GM19238 (cell line): ENCODE data around the gene LRRTM2.
"Not testable (repeated sequence)": the region's sequence is repeated elsewhere in the genome, so short reads cannot be mapped to it uniquely, and the experiment has no call there.

Experiments
- DNase-seq: peaks from one replicate; pipeline ENCODE4 v3.0.0; 2011; ENCODE audit warnings: low spot score; ENCODE audit not compliant: insufficient read length

LRRTM2 gene, protein sequence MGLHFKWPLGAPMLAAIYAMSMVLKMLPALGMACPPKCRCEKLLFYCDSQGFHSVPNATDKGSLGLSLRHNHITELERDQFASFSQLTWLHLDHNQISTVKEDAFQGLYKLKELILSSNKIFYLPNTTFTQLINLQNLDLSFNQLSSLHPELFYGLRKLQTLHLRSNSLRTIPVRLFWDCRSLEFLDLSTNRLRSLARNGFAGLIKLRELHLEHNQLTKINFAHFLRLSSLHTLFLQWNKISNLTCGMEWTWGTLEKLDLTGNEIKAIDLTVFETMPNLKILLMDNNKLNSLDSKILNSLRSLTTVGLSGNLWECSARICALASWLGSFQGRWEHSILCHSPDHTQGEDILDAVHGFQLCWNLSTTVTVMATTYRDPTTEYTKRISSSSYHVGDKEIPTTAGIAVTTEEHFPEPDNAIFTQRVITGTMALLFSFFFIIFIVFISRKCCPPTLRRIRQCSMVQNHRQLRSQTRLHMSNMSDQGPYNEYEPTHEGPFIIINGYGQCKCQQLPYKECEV

DNA sequence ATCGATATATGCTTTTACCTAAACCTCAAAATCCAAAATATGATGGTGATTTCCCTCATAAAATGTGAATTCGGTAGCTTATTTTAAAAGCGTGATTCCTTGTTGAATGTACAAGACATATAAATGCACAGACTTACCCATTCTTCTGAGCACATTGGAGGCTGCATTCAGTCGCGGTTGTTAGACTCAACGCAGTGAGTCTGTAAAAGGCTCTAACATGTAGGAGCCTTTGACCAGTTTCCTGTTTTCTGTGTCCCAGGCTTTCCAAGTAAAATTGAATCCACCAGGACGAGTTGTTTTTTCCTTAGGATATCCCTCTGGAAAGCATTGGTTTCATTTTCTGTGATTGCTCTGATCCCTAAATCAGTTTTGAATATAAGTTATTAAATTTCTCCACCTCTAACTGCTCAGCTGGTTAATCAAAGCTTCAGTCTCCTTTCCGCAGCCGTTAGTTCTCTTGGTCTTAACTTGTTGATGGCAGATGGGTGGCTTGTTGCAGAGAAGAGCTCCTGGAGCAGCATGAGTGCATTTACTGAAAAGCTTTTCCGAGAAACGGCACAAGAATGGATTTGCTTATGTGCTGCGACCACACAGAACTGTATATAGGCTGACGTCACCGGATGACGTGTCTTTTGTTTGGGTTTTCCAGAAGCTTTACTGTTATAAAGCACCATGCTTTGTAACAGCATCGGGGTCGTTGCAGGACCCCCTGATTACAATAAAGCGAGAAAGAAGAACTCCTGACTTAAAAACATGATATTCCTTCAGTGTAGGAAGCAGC, at the start of gene LRRTM2:
Gene LRRTM2 (minus strand): TSS at position 565 of the 781 bp plus-strand sequence. CDS start 424 bp downstream, at position 141.
- no peak for DNase-seq

DNA sequence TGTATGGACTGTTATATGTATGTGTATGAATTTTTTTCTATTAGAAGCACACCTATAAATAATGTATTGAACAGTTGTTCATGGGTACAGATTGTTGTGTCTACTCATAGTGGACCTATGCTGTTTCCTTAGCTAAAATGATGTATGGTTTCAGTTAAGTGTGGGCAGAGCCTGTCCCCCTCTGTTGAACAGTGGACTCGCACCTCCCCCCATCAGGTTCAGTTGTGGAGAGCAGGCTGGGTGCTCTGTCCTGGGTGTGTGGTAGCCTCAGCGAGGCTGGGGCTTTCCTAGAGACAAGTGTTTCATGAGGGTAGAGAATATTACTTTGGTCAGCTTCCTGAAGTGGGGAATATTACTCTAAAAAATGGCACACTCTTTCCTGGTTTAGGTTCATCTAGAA, 47.4 kb upstream of the LRRTM2 start:
- no peak for DNase-seq

DNA sequence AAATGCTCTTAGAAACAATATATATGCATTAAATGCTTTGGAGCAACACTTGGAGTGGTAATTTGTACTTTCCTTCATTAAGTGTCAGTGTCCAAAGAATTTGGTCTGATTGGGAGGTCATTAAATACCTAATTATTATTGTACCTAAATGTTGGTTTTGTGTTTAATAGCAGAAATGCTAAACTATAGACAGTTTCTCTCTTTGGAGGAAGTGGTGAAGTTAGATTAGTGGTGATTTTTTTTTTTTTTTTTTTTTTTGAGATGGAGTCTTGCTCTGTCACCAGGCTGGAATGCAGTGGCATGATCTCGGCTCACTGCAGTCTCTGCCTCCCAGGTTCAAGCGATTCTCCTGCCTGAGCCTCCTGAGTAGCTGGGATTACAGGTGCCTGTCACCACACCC, 46.2 kb upstream of the LRRTM2 start:
- not testable (repeated sequence) for DNase-seq

DNA sequence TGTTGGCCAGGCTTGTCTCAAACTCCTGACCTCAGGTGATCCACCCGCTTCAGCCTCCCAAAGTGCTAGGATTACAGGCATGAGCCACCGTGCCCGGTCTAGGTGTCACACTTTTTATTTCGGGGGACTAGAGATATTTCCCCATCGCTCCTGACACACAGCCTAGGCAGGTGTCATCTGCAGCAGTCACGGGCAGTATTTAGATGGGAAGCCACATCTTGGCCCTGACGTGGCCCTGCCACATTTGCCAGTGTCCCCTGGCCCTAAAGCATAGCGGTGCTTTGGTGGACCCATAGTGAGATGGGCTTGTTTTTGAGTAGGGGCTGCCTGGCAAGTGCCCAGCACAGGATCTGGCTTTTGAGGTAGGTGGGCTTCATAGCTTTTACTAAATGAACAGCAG, 45.0 kb upstream of the LRRTM2 start:
- no peak for DNase-seq

DNA sequence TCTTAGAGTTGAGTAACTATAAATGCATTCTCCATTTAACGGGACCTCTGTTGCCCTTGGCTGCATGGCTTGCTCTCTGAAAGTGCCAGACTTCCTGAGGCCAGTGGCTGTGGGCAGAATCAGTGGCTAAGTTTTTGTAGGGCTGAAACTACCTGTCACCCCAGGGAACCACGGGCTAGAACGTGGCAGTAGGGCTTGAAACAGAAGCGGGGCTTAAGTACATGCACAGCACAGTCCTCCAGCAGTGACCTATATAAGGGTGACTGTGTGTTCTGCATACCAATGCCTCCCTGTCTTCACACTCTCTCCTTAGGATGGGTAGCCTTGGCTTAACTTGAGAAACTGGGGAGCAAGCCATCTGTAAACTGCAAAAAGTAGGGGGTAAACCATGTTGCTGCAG, 43.6 kb upstream of the LRRTM2 start:
- no peak for DNase-seq

DNA sequence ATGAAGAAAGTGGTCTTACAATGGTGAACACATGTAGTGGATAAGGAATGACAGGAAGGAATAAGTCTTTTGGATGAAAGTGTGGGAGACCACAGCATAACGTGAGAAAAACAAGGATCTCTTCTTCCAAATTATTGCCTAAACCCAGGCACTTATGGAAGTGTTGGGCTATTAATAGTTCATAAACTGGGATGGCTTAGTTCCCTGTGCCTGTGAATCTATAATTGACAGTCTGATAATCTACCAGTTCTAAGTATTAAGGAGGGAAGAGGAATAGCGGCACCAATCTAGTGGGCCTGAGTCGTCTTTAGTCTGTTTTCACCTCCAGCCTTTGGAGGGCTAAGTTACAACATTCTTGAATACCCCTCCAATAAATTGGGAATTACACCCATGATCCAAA, 39.2 kb upstream of the LRRTM2 start:
- no peak for DNase-seq

DNA sequence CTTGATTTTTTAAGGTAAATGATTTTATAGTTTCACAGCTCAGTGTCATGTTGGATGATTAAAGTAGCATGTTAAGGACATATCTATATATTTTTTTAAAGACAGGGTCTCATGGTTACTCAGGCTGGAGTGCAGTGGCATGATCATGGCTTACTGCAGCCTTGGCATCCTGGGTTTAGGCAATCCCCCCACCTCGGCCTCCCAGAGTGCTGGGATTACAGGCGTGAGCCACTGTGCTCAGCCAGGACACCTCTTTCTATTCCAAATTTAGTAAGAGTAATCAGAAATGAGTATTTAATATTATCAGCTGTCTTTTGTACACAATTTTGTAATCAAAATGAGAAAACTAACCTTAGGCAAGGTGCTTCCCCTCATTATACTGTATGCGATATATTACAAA, 38.6 kb upstream of the LRRTM2 start:
- DNase-seq = no peak

DNA sequence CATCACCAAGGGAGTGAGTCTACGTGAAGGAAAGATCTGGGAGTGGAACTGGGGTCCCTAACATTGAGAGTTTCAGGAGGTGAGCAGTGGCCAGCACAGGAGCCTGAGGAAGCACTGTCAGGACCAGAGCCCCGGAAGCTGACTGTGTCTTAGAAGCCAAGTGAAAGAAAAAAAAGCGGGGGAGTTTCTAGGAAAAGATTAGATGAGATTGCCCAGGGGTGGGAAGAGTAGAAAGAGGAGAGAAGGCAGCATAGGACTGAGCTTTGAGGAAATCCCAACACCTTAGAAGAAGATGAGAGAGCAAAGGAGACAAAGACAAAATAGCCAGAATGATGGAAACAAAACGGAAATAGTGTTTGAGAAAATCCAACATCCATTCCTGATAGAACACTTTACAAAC, 37.0 kb upstream of the LRRTM2 start:
- DNase-seq = no peak

DNA sequence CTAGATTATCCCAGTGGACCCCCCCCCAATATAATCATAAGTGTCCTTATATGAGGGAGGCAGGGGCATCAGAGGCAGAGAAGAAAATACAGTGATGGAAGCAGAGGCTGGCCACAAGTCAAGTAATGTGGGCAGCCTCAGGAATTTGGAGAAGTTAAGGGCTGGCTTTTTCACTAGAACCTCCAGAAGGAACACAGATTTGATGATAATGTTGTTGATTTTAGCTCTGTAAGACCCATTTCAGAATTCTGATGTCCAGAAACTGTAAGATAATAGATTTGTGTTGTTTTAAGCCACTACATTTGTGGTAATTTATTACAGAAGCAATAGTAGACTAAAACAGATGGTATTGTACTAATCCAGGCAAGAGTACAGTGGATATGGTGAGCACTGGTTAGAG, 36.3 kb upstream of the LRRTM2 start:
- no peak for DNase-seq

DNA sequence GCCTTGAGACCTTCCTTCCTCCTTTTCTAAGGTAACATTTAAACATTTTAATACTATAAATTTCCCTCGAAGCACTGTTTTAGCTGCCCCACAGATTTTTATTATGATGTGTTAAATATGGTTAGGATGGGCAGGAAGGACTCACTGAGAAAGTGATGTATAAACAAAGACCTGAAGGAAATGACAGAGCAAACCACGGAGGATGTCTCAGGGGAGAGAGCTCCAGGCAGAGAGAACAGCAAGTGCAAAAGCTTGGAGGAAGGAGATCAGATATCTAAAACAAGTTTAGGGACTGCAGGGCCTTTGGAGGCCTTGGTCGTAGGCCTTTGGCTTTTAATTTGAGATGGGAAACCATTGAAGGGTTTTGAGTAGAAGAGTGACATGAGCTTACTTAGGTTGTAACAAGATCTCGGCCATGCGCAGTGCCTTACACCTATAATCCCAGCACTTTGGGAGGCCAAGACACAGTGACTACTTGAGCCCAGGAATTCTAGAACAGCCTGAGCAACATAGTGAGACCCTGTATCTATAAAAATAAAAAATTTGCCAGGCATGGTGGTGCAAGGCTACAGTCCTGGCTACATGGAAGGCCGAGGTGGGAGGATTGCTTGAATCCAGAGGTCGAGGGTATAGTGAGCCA, 35.5 kb upstream of the LRRTM2 start:
- no peak for DNase-seq

DNA sequence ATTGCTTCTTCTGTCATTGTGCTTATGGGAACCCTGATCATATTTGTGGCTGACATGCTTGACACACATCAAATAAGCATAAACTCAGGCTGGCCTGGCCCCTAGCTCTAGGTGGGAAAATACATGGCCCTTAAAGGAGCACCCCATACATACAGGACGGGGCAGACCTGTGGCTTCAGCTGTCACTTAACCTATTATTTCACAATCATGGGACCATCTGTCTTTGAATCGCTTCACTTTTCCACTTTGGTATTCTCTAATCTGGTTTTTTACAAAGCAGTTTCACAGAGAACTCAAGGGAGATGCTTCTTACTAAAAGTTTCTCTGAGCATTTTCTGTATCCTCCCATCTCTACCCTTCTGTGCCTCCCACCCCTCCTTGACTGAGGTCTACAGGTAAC, 34.6 kb upstream of the LRRTM2 start:
- no peak for DNase-seq

DNA sequence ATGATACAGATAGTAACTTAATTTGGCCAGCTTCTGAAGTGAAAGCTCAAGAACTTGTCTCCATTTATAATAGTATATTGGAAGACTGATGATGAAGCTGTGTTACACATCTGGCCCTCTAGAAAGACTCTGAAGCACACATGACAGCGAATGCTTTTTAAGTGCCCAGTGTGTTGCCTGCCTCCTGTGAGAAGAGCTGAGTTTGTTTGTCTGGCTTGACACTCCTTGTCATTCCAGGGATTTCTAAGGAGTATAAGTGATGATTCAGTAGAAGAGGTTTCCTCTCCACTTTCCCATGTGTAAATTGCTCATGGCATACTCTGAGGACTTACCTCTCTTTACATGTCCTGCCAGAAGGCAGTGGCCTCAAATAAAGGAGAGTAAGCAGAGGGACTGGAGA, 30.4 kb upstream of the LRRTM2 start:
- DNase-seq = no peak

DNA sequence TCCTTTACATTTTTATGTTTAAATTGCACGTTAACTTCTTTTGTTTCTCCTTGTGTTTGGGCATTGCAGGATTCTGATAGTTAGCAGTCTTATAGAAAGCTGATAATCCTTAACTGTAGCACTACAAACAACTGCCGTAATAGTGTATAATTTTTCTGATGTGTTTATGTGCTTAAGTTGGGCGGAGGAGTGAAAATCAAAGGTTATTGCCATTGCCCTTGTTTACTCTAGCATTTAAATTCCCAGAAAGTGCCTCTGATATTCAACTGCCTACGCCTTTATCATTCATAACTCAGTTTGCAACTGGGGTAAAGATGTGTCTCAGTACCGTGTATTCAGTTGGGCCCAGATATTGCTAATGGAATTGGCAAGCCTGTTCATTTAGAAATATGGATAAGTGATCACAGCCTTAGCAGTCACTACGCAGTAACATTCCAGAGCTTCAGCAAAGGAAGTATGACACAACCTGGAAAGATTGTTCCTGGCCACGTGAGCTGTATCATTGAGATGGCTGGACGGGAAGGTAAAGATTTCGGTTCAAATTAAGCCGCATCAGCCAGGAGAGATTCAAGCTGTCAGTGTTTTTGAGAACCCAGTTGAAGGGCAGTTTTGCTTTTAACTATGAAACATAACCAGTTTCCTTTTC, 28.1 kb upstream of the LRRTM2 start:
- DNase-seq = no peak

DNA sequence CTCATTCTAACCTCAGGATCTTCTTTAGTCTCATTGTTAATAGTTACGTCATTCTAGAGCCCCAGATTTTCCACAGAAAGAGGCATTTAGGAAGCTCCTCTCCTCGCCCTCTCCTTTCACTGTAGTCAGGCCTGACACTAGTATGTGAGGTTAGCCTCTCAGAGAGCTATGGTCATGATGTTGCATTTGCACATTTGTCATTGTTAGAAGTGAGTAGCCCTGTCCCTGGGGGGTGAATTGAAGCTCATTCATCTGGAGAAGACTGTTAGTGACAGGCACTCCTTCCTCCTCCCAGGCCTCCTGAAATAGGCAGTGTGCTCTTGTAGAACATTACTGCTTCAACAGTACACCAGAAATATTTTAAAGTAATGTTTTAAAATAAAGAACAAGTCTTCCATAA, 26.6 kb upstream of the LRRTM2 start:
- no peak for DNase-seq

DNA sequence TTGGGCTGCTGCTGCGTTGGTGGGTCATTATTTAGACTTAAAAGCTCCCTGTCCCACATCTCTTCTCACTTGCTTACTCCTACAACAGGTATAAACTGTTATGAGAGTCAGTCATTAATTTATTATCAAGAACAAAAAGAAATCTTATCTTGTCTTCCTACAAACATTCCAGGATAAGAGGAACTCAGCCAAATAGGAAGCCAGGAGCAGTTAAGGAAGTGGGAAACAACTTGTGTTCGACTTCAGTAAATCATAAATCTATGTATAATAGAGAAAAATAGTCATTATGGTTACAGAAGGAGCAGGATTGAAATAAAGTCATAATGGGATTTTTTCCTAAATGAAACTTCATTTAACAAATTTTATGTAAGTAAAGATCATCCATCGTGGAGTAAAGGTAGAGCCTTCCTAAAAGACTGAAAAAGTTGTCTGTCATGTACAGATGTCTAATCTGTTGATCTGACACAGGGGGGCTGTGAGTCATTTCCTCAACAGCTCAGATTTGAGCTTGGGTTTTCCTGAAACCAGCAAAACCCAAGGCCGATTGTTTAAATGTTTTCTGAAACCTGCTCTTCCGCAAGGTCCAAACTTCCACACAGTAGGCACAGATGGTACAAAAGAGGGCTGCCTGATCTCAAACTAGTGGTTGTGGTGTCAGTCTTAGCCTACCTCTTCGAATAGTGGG, 25.3 kb upstream of the LRRTM2 start:
- DNase-seq = no peak

DNA sequence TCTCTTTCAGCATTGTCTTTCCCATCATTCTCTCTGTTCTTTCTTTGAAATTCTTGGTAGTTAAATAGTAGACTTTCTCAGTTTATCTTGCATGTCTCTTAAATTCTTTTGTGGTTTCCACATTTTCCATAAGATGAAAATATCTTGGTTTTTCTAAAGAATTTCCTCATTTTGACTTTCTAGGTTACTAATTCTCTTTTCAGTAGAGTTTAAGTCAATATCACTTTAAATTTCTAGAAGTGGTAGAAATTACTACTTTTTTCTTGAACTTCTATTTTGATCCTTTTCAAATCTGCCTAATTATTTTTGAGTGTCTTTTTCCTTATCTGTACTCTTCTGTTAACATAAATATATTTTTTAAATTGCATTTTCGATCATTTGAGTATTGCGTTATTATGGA, 23.6 kb upstream of the LRRTM2 start:
- no peak for DNase-seq

DNA sequence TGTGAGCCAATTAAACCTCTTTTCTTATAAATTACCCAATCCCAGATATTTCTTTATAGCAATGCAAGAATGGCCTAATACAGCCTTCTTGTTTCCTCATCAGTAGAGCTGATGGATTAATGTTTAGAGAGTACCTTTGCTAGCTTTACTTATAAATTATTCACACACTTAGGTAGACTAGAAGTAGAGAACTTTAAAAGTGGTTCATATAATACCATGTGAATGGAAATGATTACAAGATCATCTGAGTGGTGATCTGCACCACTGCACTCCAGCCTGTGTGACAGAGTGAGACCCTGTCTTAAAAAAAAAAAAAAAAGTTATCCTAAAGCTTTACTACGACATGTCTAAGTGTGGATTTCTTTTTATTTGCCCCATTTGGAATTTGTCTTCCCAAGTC, 23.2 kb upstream of the LRRTM2 start:
- DNase-seq = no peak

DNA sequence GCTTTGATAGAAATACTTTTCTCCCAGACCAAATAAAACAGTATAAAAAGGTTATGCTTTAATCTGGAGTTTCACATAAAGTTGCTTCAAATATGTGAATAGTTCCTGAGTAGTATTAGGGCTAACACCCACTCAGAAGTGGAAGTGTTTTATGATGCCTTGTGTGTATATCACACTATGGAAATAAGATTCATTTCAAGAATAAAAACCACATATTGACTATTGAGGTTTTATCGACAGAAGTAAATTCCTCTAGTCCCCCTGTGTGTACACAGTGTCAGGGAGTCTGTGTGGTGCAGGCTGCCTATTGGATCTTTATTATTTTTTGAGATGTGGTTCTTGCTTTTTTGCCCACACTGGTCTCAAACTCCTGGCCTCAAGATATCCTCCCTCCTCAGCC, 20.8 kb upstream of the LRRTM2 start:
- no peak for DNase-seq

DNA sequence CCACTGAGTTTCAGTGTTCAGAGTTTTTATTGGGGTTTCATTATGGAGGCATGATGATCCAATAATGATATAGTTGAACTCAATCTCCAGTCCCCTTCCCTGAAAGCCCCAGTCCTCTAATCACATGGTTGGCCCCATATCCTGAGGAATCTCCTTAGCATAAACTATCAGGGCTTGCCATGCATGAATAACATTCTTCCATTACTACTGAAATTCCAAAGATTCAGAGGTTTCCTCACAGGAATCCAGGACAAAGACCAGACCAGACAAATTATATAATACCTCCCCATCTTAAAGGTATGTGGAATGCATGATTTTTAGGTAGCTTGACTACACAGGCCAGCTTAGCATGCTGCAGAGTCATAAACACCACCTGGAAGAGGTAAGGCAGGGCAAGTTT, 15.5 kb upstream of the LRRTM2 start:
- DNase-seq = no peak

DNA sequence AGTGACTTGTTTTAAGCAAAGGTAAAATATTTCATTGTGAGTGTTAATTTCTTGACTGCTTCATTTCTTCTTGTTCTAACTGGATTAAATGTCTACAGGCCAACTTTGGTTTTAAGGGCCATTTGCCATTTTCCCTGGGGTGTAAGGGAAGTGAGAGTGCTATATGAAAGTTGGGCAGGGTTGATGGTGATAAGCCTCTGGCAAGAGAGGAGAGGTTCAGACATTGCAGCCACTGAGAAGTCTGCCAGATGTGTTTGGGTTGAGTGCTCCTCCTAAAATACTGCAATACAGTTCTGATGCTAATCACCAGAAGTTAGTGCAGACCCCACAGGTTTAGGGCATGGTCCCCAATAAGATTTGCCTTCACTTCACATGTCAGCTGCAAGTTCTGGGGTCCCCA, 14.9 kb upstream of the LRRTM2 start:
- DNase-seq = no peak

DNA sequence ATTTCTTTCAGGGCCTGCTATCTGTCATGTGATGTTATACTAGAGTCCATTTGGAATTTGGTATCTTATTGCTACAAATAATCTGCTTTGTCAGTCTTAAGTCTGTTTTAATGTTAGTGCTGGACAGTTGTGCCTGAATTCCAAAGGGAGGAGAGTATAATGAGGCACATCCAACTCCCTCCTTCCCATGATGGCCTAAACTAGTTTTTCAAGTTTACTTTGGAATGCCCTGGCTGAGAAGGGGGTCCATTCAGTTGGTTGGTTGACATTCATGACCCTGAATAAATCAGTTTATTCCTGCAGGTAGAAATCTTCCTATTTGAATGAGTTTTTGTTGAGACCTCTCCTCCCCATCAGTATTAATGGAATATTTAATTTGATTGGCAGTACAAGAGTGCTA, 9.4 kb upstream of the LRRTM2 start:
- no peak for DNase-seq
